ENCODE results near the gene PCDHGC5. TPM values are rescaled to one million over a fixed set of nuclear protein-coding genes. Genes with fewer than 3 reads are reported as not detected.

PCDHGC5 gene
- total and polyA plus RNA-seq, 9 of the 15 experiments (the other 6 are each of a cell fraction or from before 2014, with no cell fraction given): not detected

- Histone ChIP-seq H3K36me3 (ENCODE audit: control insufficient read depth, insufficient read depth, low read length) (peaks cover 65% of the 10 kb centered on the region), H3K27ac (ENCODE audit: extremely low read depth, low read depth, low read length) (no peak overlapping the region), H3K4me3 (no peak overlapping the region), H3K27me3 (ENCODE audit: control insufficient read depth in 2 of 2, insufficient read depth in 2 of 2, low read length in 2 of 2) (peaks cover 0 to 2% of the 10 kb centered on the region in 2 experiments; a peak in 1 of 5 replicates), H3K9ac (ENCODE audit: insufficient read depth in 1 of 2, low read depth in 2 of 2, low read length in 2 of 2) (no peak overlapping the region), H3K9me1 (ENCODE audit: control insufficient read depth, insufficient read depth, low read length) (peaks cover 8% of the 10 kb centered on the region), H3K9me3 (replicated peaks; ENCODE audit: control insufficient read depth, insufficient read depth, low read depth, low read length) (no peaks in the 10 kb centered on the region), H3K4me1 (replicated peaks in 1 of 2; ENCODE audit: control insufficient read depth in 2 of 2, insufficient read depth in 2 of 2, low read length in 2 of 2) (peaks cover 5 to 17% of the 10 kb centered on the region in 2 experiments; a peak in 3 of 5 replicates), H2AFZ (ENCODE audit: low read depth, low read length) (no peak overlapping the region), H3K4me2 (ENCODE audit: insufficient read depth, low read length) (no peak overlapping the region), H4K20me1 (replicated peaks; ENCODE audit: control insufficient read depth, insufficient read depth, low read length) (no peaks in the 10 kb centered on the region), H3K79me2 (ENCODE audit: control insufficient read depth, insufficient read depth, low read length) (no peaks in the 10 kb centered on the region)
- CTCF ChIA-PET (ENCODE audit: low intra/inter-chr PET ratio): interaction anchor here (0.6 to 1.2 kb wide), 2 partner anchors 141 to 152 kb away, joined by 3 read pairs; partner anchors contain the start of gene PCDHGA6
- in situ Hi-C loops (cut with MboI): no loop called here
- no peak for DNase-seq (ENCODE audit: extremely low read depth in 1 of 4, low spot score in 3 of 4)
- no peak for FAIRE-seq
- TF ChIP-seq ZFX (CRISPR knock-in tag; IDR thresholded peaks at IDR 0.05): no peak
- TF ChIP-seq ESRRA (IDR thresholded peaks at IDR 0.05; ENCODE audit: borderline replicate concordance, low read depth): no peak
- TF ChIP-seq E2F5 (CRISPR knock-in tag; IDR thresholded peaks at IDR 0.05): no peak
- no peak for TF ChIP-seq ZBED1 (IDR thresholded peaks at IDR 0.05)
- TF ChIP-seq BCOR (IDR thresholded peaks at IDR 0.05): no peak
- TF ChIP-seq PRMT5 (CRISPR knock-in tag; IDR thresholded peaks at IDR 0.05): no peak
- ATAC-seq: no peak
- intact Hi-C loops (cut with micrococcal nuclease): loop anchor here (5.0 to 10.0 kb wide), 3 partner anchors 92 to 280 kb away; partner anchors contain the start of genes PCDHGA11 and PCDHGA3
- BruUV-seq (replicated peaks): no TSS peak
- WGBS (ENCODE audit: insufficient coverage, low coverage, missing lambda C conversion rate): 92% methylated on average over 5 of the region's 6 CpGs
- POLR2A ChIA-PET: interaction anchor here (0.6 to 1.8 kb wide), 9 partner anchors 17 to 194 kb away, joined by 3 to 7 read pairs (median 4); partner anchors contain the start of genes PCDHGC5 and TAF7
Measured at GRCh38 chr5:141514330-141515133, 25.7 kb downstream of the PCDHGC5 start.

Data from K562 (cell line).